Activated CD4-positive, alpha-beta T cell treated with anti-CD3 and anti-CD28 coated beads, Interleukin-10, Interleukin-2, amounts not matched to agents 100 ng/mL and 50 ng/mL, durations not matched to agents 16 hours and 8 hours (primary cell): ENCODE data around the gene ZMYND11.
"Not testable (repeated sequence)": the region's sequence is repeated elsewhere in the genome, so short reads cannot be mapped to it uniquely, and the experiment has no call there.

Experiments
- DNase-seq: peaks from one replicate; pipeline ENCODE4 v3.0.0-alpha.2; 2020

ZMYND11 gene

GRCh38 chr10:134247-135131, 766 bp upstream of the ZMYND11 start:
- DNase-seq: peak; percentile 30

- DNase-seq: peak; percentile 64
These were observed 578 bp downstream of the ZMYND11 start for GRCh38 chr10:135601-136464.

- no peak for DNase-seq
These were observed 1.2 kb downstream of the ZMYND11 start for GRCh38 chr10:136465-136762.

- DNase-seq: peak; percentile 63
These were observed 1.8 kb downstream of the ZMYND11 start for GRCh38 chr10:137031-137430.

GRCh38 chr10:137606-138005, 2.4 kb downstream of the ZMYND11 start:
- DNase-seq: no peak

GRCh38 chr10:142371-142770, 7.1 kb downstream of the ZMYND11 start:
- DNase-seq: no peak

- no peak for DNase-seq
These were observed 17.7 kb downstream of the ZMYND11 start for GRCh38 chr10:152915-153314.

GRCh38 chr10:154348-154747, 19.1 kb downstream of the ZMYND11 start:
- no peak for DNase-seq

GRCh38 chr10:167383-167782, 32.1 kb downstream of the ZMYND11 start:
- DNase-seq: no peak

- no peak for DNase-seq
These were observed 38.5 kb downstream of the ZMYND11 start for GRCh38 chr10:173741-174140.

- no peak for DNase-seq
These were observed 41.4 kb downstream of the ZMYND11 start for GRCh38 chr10:176677-177076.

- DNase-seq: peak; percentile 27
These were observed 43.0 kb downstream of the ZMYND11 start for GRCh38 chr10:178208-178607.

- DNase-seq: no peak
These were observed 43.5 kb downstream of the ZMYND11 start for GRCh38 chr10:178723-179122.

- DNase-seq: peak; percentile 79
These were observed 47.4 kb downstream of the ZMYND11 start for GRCh38 chr10:182441-183201.

GRCh38 chr10:184174-184573, 48.9 kb downstream of the ZMYND11 start:
- no peak for DNase-seq

- no peak for DNase-seq
These were observed 49.7 kb downstream of the ZMYND11 start for GRCh38 chr10:184911-185310.

- DNase-seq: not testable (repeated sequence)
These were observed 50.3 kb downstream of the ZMYND11 start for GRCh38 chr10:185571-185970.

GRCh38 chr10:186911-187310, 51.7 kb downstream of the ZMYND11 start:
- no peak for DNase-seq

GRCh38 chr10:188546-188945, 53.3 kb downstream of the ZMYND11 start:
- DNase-seq: no peak

- no peak for DNase-seq
These were observed 55.0 kb downstream of the ZMYND11 start for GRCh38 chr10:190216-190615.

GRCh38 chr10:191703-192518, 56.7 kb downstream of the ZMYND11 start:
- DNase-seq: no peak

- DNase-seq: no peak
These were observed 59.0 kb downstream of the ZMYND11 start for GRCh38 chr10:194281-194680.
